Testis (tissue), 2 donors: ENCODE measurements around the gene PLCB1.

Experiments used
- POLR2A ChIP-seq: fragments of 450-650 bp; IDR thresholded peaks from one replicate; pipeline ENCODE4 v1.6.1; 2017; ENCODE audit warnings: antibody characterized with exemption, mild to moderate bottlenecking, moderate library complexity
- TF ChIP-seq, protein P1 (sequence below), 3 experiments: fragments of 450-650 bp in 2 of 3; fragments of 200-600 bp in 1 of 3; sonication (generic) in 1 of 3; IDR thresholded peaks; one replicate each; pipeline ENCODE4 v1.5.1; 2016 to 2019; ENCODE audit warnings: antibody characterized with exemption in 3 of 3, mild to moderate bottlenecking in 2 of 3, moderate library complexity in 1 of 3

DNA sequence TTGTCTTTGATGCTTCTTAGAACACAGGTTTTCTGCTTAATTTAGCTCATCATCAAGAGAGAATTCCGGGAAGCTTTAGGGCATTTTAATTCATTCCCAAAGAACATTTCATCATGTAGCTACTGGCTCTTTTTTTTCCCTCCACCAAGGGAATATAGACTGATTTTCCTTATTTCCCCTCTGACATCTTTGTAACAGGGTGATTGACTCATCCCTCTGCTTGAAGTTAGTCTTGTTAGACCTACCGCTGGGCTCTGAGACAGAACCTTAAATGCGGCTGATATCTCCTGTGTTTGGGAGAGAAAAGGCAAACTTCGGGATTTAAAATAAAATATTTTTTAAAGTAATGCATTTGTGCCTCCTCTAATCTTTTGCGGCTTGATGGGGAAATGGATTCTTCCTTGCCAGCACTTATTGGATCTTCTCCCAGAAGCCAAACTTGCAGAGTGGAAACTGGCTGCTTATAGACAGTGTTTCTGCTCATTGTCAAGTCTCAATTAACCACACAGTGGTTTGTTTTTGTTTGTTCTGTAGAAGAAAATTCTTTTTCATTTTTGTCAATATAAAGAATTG lies 664.1 kb downstream of the PLCB1 start:
- TF ChIP-seq, protein P1, sequence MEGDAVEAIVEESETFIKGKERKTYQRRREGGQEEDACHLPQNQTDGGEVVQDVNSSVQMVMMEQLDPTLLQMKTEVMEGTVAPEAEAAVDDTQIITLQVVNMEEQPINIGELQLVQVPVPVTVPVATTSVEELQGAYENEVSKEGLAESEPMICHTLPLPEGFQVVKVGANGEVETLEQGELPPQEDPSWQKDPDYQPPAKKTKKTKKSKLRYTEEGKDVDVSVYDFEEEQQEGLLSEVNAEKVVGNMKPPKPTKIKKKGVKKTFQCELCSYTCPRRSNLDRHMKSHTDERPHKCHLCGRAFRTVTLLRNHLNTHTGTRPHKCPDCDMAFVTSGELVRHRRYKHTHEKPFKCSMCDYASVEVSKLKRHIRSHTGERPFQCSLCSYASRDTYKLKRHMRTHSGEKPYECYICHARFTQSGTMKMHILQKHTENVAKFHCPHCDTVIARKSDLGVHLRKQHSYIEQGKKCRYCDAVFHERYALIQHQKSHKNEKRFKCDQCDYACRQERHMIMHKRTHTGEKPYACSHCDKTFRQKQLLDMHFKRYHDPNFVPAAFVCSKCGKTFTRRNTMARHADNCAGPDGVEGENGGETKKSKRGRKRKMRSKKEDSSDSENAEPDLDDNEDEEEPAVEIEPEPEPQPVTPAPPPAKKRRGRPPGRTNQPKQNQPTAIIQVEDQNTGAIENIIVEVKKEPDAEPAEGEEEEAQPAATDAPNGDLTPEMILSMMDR (IDR thresholded peaks at IDR 0.05) = no peak
- TF ChIP-seq POLR2A = no peak
